GM21786 (cell line): ENCODE data around the gene CD2.

ENCODE experiments used
- ATAC-seq: cut with Tn5 transposase; IDR thresholded peaks from one replicate; pipeline ENCODE4 v1.9.1; 2021; ENCODE audit not compliant: unreplicated experiment

Gene CD2

DNA sequence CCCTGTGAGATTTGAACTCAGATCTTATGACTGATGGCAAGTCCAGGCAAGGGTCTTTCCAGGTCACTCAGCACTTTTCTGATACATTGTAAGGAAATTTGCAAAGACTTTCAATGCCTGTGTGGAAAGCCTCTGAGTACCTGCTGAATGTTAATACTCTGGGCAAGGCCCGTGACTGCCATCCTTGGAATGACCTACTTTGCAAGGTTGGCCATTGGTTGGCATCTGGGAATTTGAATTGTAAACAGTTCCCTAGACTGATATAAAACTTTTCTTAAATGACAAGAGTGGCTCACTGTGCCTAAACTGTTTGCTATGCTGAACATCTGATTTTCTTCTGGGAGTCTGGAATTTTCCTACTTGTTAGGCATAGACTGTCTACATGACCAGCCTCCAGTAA lies 57.1 kb downstream of the CD2 start:
- no peak for ATAC-seq

DNA sequence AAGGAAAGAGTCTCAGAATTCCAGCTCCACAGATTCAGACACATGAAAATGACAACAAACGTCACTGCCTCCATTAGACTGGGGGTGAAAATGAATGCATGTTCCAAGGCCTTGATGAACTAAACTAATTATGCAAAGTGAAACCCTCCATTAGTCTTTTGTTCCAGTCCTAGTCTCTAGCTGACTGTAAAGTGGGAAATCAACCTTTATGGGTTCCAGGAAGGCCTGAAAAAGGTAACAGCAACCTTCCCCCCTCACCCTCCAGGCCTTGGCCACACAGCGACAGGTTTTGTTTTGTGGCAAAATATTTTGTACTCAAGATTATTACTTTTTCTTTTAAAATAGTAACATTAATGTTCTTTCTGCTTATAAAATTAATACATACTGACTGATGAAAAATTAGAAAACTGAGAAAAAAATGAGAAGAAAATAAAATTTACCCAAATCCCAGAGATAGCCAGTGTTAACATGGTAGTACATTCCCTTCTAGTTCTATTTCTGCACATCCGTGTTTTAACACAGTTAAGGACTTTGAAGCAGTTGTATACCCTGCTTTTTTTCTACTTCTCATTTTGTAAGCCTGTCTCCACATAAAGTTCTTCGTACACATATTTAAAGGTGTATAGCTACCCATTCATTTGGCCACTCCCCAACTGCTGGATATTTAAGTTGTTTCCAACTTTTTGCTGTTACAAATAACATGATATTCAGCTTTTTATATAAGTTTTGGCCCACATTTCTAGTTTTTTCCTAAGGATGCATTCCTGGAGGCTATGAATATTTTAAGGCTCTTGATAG lies 60.9 kb downstream of the CD2 start:
- ATAC-seq: no peak

DNA sequence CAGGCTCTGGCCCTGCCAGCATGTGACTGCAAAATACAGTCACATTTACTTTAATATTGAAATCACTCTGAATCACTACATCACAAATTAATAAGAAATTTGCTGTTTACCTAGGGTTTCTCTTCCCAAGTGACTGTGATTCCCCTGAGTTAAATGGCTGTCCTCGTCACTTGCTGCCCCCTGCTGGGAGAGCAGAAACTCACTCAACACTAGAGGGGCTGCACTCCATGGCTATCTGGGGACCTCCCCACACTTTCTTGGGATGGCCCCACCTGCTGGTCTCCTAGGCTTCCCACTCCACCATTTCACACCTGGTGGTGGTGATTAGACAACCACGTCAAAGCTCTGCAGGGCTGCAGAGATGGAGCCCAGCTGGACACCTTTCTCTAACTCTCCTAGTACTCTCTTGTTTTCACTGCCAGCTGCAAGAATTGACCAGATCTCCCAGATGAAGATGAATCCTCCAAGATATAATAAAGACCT lies 63.4 kb downstream of the CD2 start:
- no peak for ATAC-seq
